HCT116 (cell line): ENCODE data around the gene SLC30A4.

Source experiments
- ATF3 ChIP-seq: IDR thresholded peaks from 2 replicates; pipeline ENCODE4 v1.6.1; 2012
- CBX3 ChIP-seq: IDR thresholded peaks from 2 replicates; pipeline ENCODE4 v1.6.1; 2012; ENCODE audit warnings: low read depth
- CTCF ChIP-seq, 3 experiments: fragments of 200-600 bp in 1 of 3; sonication (generic) in 1 of 3; IDR thresholded peaks in 2 of 3; conservative IDR thresholded peaks in 1 of 3; 2 replicates each; pipeline ENCODE4 v1.5.1; 2012 to 2017; ENCODE audit warnings: low read depth in 2 of 3, low read length in 2 of 3, antibody characterized with exemption in 1 of 3, borderline replicate concordance in 1 of 3, control low read depth in 1 of 3, mild to moderate bottlenecking in 1 of 3, mixed read lengths in 1 of 3, mixed run types in 1 of 3, moderate library complexity in 1 of 3; ENCODE audit not compliant: insufficient read depth in 1 of 3
- EZH2 ChIP-seq: fragments of 200-600 bp; sonication (generic); IDR thresholded peaks from 2 replicates; pipeline ENCODE4 v1.6.1; 2017; ENCODE audit warnings: antibody characterized with exemption, mixed run types
- EZH2phosphoT487 ChIP-seq: fragments of 200-600 bp; IDR thresholded peaks from 2 replicates; pipeline ENCODE4 v1.6.1; 2018; ENCODE audit warnings: antibody characterized with exemption, borderline replicate concordance
- MAX ChIP-seq: IDR thresholded peaks from 2 replicates; pipeline ENCODE4 v1.6.1; 2012
- POLR2A ChIP-seq: IDR thresholded peaks from 2 replicates; pipeline ENCODE4 v1.7.0; 2011; ENCODE audit warnings: borderline replicate concordance; ENCODE audit not compliant: insufficient read depth, insufficient read length; ENCODE audit errors: extremely low read depth
- RAD21 ChIP-seq: IDR thresholded peaks from 2 replicates; pipeline ENCODE4 v1.6.1; 2012; ENCODE audit warnings: low read depth, mild to moderate bottlenecking
- SIN3A ChIP-seq: IDR thresholded peaks from 2 replicates; pipeline ENCODE4 v1.6.1; 2012; ENCODE audit warnings: low read depth
- SP1 ChIP-seq: IDR thresholded peaks from 2 replicates; pipeline ENCODE4 v1.6.1; 2012; ENCODE audit warnings: low read depth
- YY1 ChIP-seq: IDR thresholded peaks from 2 replicates; pipeline ENCODE4 v1.6.1; 2011; ENCODE audit warnings: low read length, low read depth, moderate library complexity, mild to moderate bottlenecking; ENCODE audit not compliant: insufficient replicate concordance; ENCODE audit errors: extremely low read depth
- ZFX ChIP-seq: fragments of 450-650 bp; IDR thresholded peaks from 2 replicates; pipeline ENCODE4 v1.6.1; 2017
- ZNF274 ChIP-seq: fragments of 200-500 bp; sonication (Bioruptor generic); IDR thresholded peaks from 2 replicates; pipeline ENCODE4 v1.6.1; 2014; ENCODE audit warnings: mild to moderate bottlenecking, low read depth, low read length, inconsistent platforms

GRCh38 chr15:45539680-45540079 is 17.1 kb upstream of the SLC30A4 start:
- TF ChIP-seq CTCF (IDR thresholded peaks at IDR 0.05 in 2 of 3, conservative IDR thresholded peaks at IDR 0.05 in 1 of 3; ENCODE audit: borderline replicate concordance in 1 of 3, insufficient read depth in 1 of 3, low read depth in 2 of 3, low read length in 2 of 3) (no peak), EZH2 (no peak), POLR2A (no peak), SP1 (no peak), EZH2phosphoT487 (no peak), ATF3 (no peak), ZFX (no peak), RAD21 (no peak), CBX3 (no peak), ZNF274 (no peak), SIN3A (no peak), YY1 (no peak), MAX (no peak)
